Neural cell (in vitro differentiated cells): ENCODE data around the gene CYP27B1. TPM values are rescaled to one million over a fixed set of nuclear protein-coding genes. Genes with fewer than 3 reads are reported as not detected.

ENCODE experiments used
- H2AFZ ChIP-seq: fragments of 200-600, 300-800 bp; sonication (generic), shearing (Covaris generic); 2 replicates; pipeline ENCODE4 v1.6.0; 2014; ENCODE audit warnings: low read depth, mild to moderate bottlenecking, antibody characterized with exemption, low read length, moderate library complexity
- H3F3A ChIP-seq: fragments of 200-600 bp; shearing (Covaris generic); 2 replicates; pipeline ENCODE4 v1.6.1; 2016; ENCODE audit warnings: mild to moderate bottlenecking, moderate library complexity, mixed read lengths, antibody characterized with exemption, low read length; ENCODE audit not compliant: insufficient read depth, poor library complexity, severe bottlenecking
- H3K27ac ChIP-seq: fragments of 200-600, 300-800 bp; sonication (generic), shearing (Covaris generic); 2 replicates; pipeline ENCODE4 v1.5.1; 2014; ENCODE audit warnings: mild to moderate bottlenecking, low read length, moderate library complexity
- H3K27me3 ChIP-seq: fragments of 300-800, 200-600 bp; sonication (generic), shearing (Covaris generic); 2 replicates; pipeline ENCODE4 v1.6.0; 2014; ENCODE audit warnings: mild to moderate bottlenecking, low read depth, low read length, moderate library complexity; ENCODE audit not compliant: insufficient read depth
- H3K36me3 ChIP-seq: fragments of 300-800, 200-600 bp; sonication (generic), shearing (Covaris generic); 2 replicates; pipeline ENCODE4 v1.5.1; 2014; ENCODE audit warnings: mild to moderate bottlenecking, antibody characterized with exemption, low read length, moderate library complexity; ENCODE audit not compliant: insufficient read depth
- H3K4me2 ChIP-seq: fragments of 300-800, 200-600 bp; sonication (generic), shearing (Covaris generic); 2 replicates; pipeline ENCODE4 v1.6.0; 2014; ENCODE audit warnings: mild to moderate bottlenecking, low read length
- H3K4me3 ChIP-seq: fragments of 300-800, 200-600 bp; sonication (generic), shearing (Covaris generic); 2 replicates; pipeline ENCODE4 v1.5.1; 2014; ENCODE audit warnings: mild to moderate bottlenecking, low read length, moderate library complexity
- H3K79me2 ChIP-seq: fragments of 200-600 bp; shearing (Covaris generic); replicated peaks from 2 replicates; pipeline ENCODE4 v1.6.0; 2014; ENCODE audit warnings: mild to moderate bottlenecking, low read length, moderate library complexity; ENCODE audit not compliant: insufficient read depth
- H3K9ac ChIP-seq: fragments of 300-800, 200-600 bp; sonication (generic), shearing (Covaris generic); 2 replicates; pipeline ENCODE4 v1.6.1; 2016; ENCODE audit warnings: mild to moderate bottlenecking, low read length, mixed read lengths
- H3K9me2 ChIP-seq: fragments of 200-600 bp; shearing (Covaris generic); 2 replicates; pipeline ENCODE4 v1.6.1; 2016; ENCODE audit warnings: mild to moderate bottlenecking, low read length, mixed read lengths; ENCODE audit not compliant: insufficient read depth
- H3K9me3 ChIP-seq: fragments of 200-600, 300-800 bp; sonication (generic), shearing (Covaris generic); 2 replicates; pipeline ENCODE4 v1.6.1; 2016; ENCODE audit warnings: mild to moderate bottlenecking, mixed run types, low read length, moderate library complexity, mixed read lengths
- H4K20me1 ChIP-seq: fragments of 200-600 bp; shearing (Covaris generic); 2 replicates; pipeline ENCODE4 v1.6.1; 2016; ENCODE audit warnings: mild to moderate bottlenecking, mixed run types; ENCODE audit not compliant: insufficient read depth
- CTCF ChIP-seq: fragments of 450-650 bp; IDR thresholded peaks from 2 replicates; pipeline ENCODE4 v1.5.1; 2014; ENCODE audit warnings: antibody characterized with exemption, mild to moderate bottlenecking, moderate library complexity; ENCODE audit not compliant: poor library complexity, severe bottlenecking
- EP300 ChIP-seq: fragments of 450-650 bp; conservative IDR thresholded peaks from 2 replicates; pipeline ENCODE4 v1.6.1; 2014; ENCODE audit warnings: antibody characterized with exemption, mild to moderate bottlenecking, moderate library complexity; ENCODE audit not compliant: poor library complexity, severe bottlenecking
- EZH2 ChIP-seq: fragments of 200-600, 300-800 bp; shearing (Covaris generic), sonication (generic); IDR thresholded peaks from 2 replicates; pipeline ENCODE4 v1.6.1; 2014; ENCODE audit warnings: antibody characterized with exemption, low read length, borderline replicate concordance, mild to moderate bottlenecking; ENCODE audit not compliant: insufficient read depth, poor library complexity, severe bottlenecking
- MXI1 ChIP-seq: fragments of 450-650 bp; conservative IDR thresholded peaks from 2 replicates; pipeline ENCODE4 v1.6.1; 2014; ENCODE audit warnings: antibody characterized with exemption, mild to moderate bottlenecking; ENCODE audit not compliant: poor library complexity, severe bottlenecking
- POLR2AphosphoS5 ChIP-seq: IDR thresholded peaks from 2 replicates; pipeline ENCODE4 v1.6.1; 2012
- RAD21 ChIP-seq: fragments of 450-650 bp; conservative IDR thresholded peaks from 2 replicates; pipeline ENCODE4 v1.6.1; 2014; ENCODE audit warnings: antibody characterized with exemption, mild to moderate bottlenecking, moderate library complexity
- SMC3 ChIP-seq: fragments of 450-650 bp; conservative IDR thresholded peaks from 2 replicates; pipeline ENCODE4 v1.6.1; 2014; ENCODE audit warnings: antibody characterized with exemption, mild to moderate bottlenecking, moderate library complexity; ENCODE audit not compliant: poor library complexity
- TAF1 ChIP-seq: IDR thresholded peaks from 2 replicates; pipeline ENCODE4 v1.6.1; 2012; ENCODE audit warnings: low read depth
- polyA plus RNA-seq: library from polyadenylated mRNA; depleted of rRNA; stranded (reverse); fragments of >200 nt; gene quantifications from 2 replicates; pipeline ENCODE4 v1.2.3, GENCODE V29; 2014
- TF ChIP-seq, protein P1 (sequence below): IDR thresholded peaks from 2 replicates; pipeline ENCODE4 v1.6.1; 2012; ENCODE audit warnings: borderline replicate concordance

Gene CYP27B1
- polyA plus RNA-seq, 1 donor from 2014 or later: 1.4 TPM

- Histone ChIP-seq H3K4me3 (no peak overlapping the region), H3K9me3 (no peaks in the 10 kb centered on the region)
These were observed 46.5 kb upstream of the CYP27B1 start for GRCh38 chr12:57813111-57813970.

DNA sequence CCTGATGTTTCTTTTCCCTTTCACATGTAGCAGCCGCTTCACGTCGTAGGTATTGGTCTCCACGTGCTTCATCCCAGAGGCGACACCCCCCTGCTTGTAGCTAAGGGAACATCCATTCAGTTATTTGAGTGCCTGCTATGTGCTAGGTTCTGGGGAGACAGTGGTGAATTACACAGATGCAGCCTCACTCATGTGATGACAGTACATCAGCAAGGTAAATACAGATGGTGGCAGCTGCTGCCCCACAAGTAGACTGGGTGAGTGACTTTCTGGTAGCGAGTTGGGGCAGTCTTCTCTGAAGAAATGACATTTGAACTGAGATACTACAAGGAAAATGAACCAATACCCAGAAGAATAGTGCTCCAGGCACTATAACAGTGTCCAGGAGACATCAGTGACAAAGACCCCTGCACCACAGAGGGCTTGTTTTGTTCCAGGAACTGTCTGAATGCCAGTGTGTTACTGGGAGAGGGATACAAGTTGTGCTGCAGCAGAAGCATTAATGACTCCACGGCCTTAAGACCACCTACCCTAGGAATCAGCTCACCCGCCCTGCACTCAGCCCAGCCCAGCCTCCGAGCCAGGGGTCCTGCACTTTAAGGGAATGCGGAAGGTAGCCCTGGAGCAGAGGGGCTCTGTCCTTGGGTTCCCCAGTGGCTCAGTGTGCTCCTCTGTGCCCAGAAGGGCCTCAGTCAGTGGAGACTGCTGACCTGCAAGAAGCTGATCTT lies 44.3 kb upstream of the CYP27B1 start:
- Histone ChIP-seq H3K9me3 (no peaks in the 10 kb centered on the region), H3K27me3 (no peaks in the 10 kb centered on the region), H3K36me3 (no peaks in the 10 kb centered on the region), H3K79me2 (no peaks in the 10 kb centered on the region), H4K20me1 (no peaks in the 10 kb centered on the region), H2AFZ (no peak overlapping the region), H3K9me2 (no peaks in the 10 kb centered on the region), H3K9ac (no peak overlapping the region), H3K27ac (no peak overlapping the region), H3K4me2 (no peak overlapping the region), H3F3A (no peaks in the 10 kb centered on the region), H3K4me3 (no peak overlapping the region)
- TF ChIP-seq MXI1 (no peak), TAF1 (no peak), CTCF (no peak), EZH2 (no peak)
- TF ChIP-seq, protein P1, sequence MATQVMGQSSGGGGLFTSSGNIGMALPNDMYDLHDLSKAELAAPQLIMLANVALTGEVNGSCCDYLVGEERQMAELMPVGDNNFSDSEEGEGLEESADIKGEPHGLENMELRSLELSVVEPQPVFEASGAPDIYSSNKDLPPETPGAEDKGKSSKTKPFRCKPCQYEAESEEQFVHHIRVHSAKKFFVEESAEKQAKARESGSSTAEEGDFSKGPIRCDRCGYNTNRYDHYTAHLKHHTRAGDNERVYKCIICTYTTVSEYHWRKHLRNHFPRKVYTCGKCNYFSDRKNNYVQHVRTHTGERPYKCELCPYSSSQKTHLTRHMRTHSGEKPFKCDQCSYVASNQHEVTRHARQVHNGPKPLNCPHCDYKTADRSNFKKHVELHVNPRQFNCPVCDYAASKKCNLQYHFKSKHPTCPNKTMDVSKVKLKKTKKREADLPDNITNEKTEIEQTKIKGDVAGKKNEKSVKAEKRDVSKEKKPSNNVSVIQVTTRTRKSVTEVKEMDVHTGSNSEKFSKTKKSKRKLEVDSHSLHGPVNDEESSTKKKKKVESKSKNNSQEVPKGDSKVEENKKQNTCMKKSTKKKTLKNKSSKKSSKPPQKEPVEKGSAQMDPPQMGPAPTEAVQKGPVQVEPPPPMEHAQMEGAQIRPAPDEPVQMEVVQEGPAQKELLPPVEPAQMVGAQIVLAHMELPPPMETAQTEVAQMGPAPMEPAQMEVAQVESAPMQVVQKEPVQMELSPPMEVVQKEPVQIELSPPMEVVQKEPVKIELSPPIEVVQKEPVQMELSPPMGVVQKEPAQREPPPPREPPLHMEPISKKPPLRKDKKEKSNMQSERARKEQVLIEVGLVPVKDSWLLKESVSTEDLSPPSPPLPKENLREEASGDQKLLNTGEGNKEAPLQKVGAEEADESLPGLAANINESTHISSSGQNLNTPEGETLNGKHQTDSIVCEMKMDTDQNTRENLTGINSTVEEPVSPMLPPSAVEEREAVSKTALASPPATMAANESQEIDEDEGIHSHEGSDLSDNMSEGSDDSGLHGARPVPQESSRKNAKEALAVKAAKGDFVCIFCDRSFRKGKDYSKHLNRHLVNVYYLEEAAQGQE: no peak

More at GRCh38 chr12:57813111-57813970, 46.5 kb upstream of the CYP27B1 start:
- Histone ChIP-seq H2AFZ (no peak overlapping the region), H3K79me2 (no peaks in the 10 kb centered on the region), H3K9me2 (no peaks in the 10 kb centered on the region), H4K20me1 (no peaks in the 10 kb centered on the region), H3K9ac (no peak overlapping the region), H3K27me3 (no peaks in the 10 kb centered on the region), H3K27ac (no peak overlapping the region), H3K36me3 (no peaks in the 10 kb centered on the region), H3F3A (no peaks in the 10 kb centered on the region), H3K4me2 (no peak overlapping the region)
- TF ChIP-seq EZH2: no peak
- no peak for TF ChIP-seq RAD21
- no peak for TF ChIP-seq SMC3
- TF ChIP-seq CTCF: no peak
- TF ChIP-seq TAF1: no peak
- TF ChIP-seq EP300: no peak
- no peak for TF ChIP-seq MXI1
- TF ChIP-seq POLR2AphosphoS5: no peak
- TF ChIP-seq, protein P1: no peak
